GM23338 (cell line): Measurements from ENCODE around the gene COLEC12. TPM values are rescaled to one million over a fixed set of nuclear protein-coding genes. Genes with fewer than 3 reads are reported as not detected.

Source experiments
- ATAC-seq: fragments of 200-7000 bp; cut with Tn5 transposase; 3 replicates; pipeline ENCODE4 v1.9.1; 2020
- DNase-seq: peaks from one replicate; pipeline ENCODE4 v3.0.0-alpha.2; 2015; ENCODE audit warnings: low spot score
- H2AFZ ChIP-seq: fragments of 200-600 bp; sonication (generic); 2 replicates; pipeline ENCODE4 v1.8.0; 2016; ENCODE audit warnings: antibody characterized with exemption, mild to moderate bottlenecking, moderate library complexity
- H3F3A ChIP-seq: fragments of 200-600 bp; sonication (generic); replicated peaks from 2 replicates; pipeline ENCODE4 v1.8.0; 2017; ENCODE audit warnings: antibody characterized with exemption, mixed run types, low read depth
- H3K27ac ChIP-seq: fragments of 200-600 bp; sonication (generic); 2 replicates; pipeline ENCODE4 v1.6.1; 2016; ENCODE audit warnings: low read depth
- H3K27me3 ChIP-seq: fragments of 200-600 bp; sonication (generic); 2 replicates; pipeline ENCODE4 v1.8.0; 2016; ENCODE audit warnings: mild to moderate bottlenecking, mixed run types, moderate library complexity; ENCODE audit not compliant: insufficient read depth
- H3K36me3 ChIP-seq: fragments of 200-600 bp; sonication (generic); 2 replicates; pipeline ENCODE4 v1.8.0; 2016; ENCODE audit warnings: mild to moderate bottlenecking; ENCODE audit not compliant: insufficient read depth
- H3K4me1 ChIP-seq: fragments of 200-600 bp; sonication (generic); 2 replicates; pipeline ENCODE4 v1.8.0; 2016; ENCODE audit warnings: mild to moderate bottlenecking, moderate library complexity; ENCODE audit not compliant: insufficient read depth
- H3K4me2 ChIP-seq: fragments of 200-600 bp; sonication (generic); 2 replicates; pipeline ENCODE4 v1.7.1; 2017; ENCODE audit warnings: mixed run types
- H3K4me3 ChIP-seq: fragments of 200-600 bp; sonication (generic); 2 replicates; pipeline ENCODE4 v1.6.1; 2016; ENCODE audit warnings: mixed run types
- H3K79me2 ChIP-seq: fragments of 200-600 bp; sonication (generic); replicated peaks from 2 replicates; pipeline ENCODE4 v1.8.0; 2017; ENCODE audit warnings: mild to moderate bottlenecking; ENCODE audit not compliant: insufficient read depth
- H3K9me2 ChIP-seq: fragments of 200-600 bp; sonication (generic); 2 replicates; pipeline ENCODE4 v1.8.0; 2017; ENCODE audit not compliant: insufficient read depth
- H4K20me1 ChIP-seq: fragments of 200-600 bp; sonication (generic); replicated peaks from 2 replicates; pipeline ENCODE4 v1.8.0; 2017; ENCODE audit warnings: mild to moderate bottlenecking; ENCODE audit not compliant: insufficient read depth
- H3K27ac Mint-ChIP-seq: 2 replicates; pipeline ENCODE4 v1.8.0; 2020; ENCODE audit warnings: inconsistent platforms, mild to moderate bottlenecking, moderate library complexity, mixed read lengths
- H3K27me3 Mint-ChIP-seq: 3 replicates; pipeline ENCODE4 v1.8.0; 2022; ENCODE audit warnings: low read depth, mild to moderate bottlenecking, moderate library complexity, mixed read lengths, inconsistent platforms; ENCODE audit not compliant: insufficient read depth, poor library complexity
- H3K36me3 Mint-ChIP-seq: 3 replicates; pipeline ENCODE4 v1.8.0; 2021; ENCODE audit warnings: low read depth, mild to moderate bottlenecking, inconsistent platforms, moderate library complexity, mixed read lengths
- H3K4me1 Mint-ChIP-seq: 3 replicates; pipeline ENCODE4 v1.8.0; 2020; ENCODE audit warnings: mild to moderate bottlenecking, inconsistent platforms, mixed read lengths
- H3K4me3 Mint-ChIP-seq: 3 replicates; pipeline ENCODE4 v1.8.0; 2021; ENCODE audit warnings: moderate library complexity, mild to moderate bottlenecking, inconsistent platforms, mixed read lengths
- H3K9me3 Mint-ChIP-seq: 3 replicates; pipeline ENCODE4 v1.8.0; 2020; ENCODE audit warnings: moderate library complexity, mild to moderate bottlenecking, inconsistent platforms, mixed read lengths
- CREB1 ChIP-seq: fragments of 250-450 bp; sonication (Bioruptor Pico); IDR thresholded peaks from 2 replicates; pipeline ENCODE4 v1.5.0; 2020; ENCODE audit warnings: low read depth, mild to moderate bottlenecking, moderate library complexity
- CTCF ChIP-seq, 2 experiments: fragments of 200-600 bp in 1 of 2; sonication (generic) in 1 of 2; conservative IDR thresholded peaks; 2 replicates each; pipeline versions ENCODE4 v1.5.1 to v1.6.1; 2016 to 2017; ENCODE audit warnings: antibody characterized with exemption in 2 of 2, low read depth in 2 of 2, mild to moderate bottlenecking in 2 of 2, moderate library complexity in 1 of 2
- EZH2 ChIP-seq: fragments of 200-600 bp; sonication (generic); IDR thresholded peaks from one replicate; pipeline ENCODE4 v1.8.0; 2017; ENCODE audit warnings: antibody characterized with exemption, mild to moderate bottlenecking, low read depth; ENCODE audit not compliant: unreplicated experiment
- EZH2phosphoT487 ChIP-seq: fragments of 200-600 bp; sonication (generic); IDR thresholded peaks from one replicate; pipeline ENCODE4 v1.8.1; 2018; ENCODE audit warnings: antibody characterized with exemption; ENCODE audit not compliant: unreplicated experiment
- JUNB ChIP-seq: IDR thresholded peaks from one replicate; pipeline ENCODE4 v1.6.1; 2016; ENCODE audit warnings: antibody characterized with exemption; ENCODE audit not compliant: unreplicated experiment
- REST ChIP-seq: IDR thresholded peaks from one replicate; pipeline ENCODE4 v1.6.1; 2018; ENCODE audit warnings: antibody characterized with exemption; ENCODE audit not compliant: unreplicated experiment
- ZNF462 ChIP-seq: fragments of 250-450 bp; sonication (Bioruptor Pico); IDR thresholded peaks from 2 replicates; pipeline ENCODE4 v1.5.0; 2020; ENCODE audit warnings: mild to moderate bottlenecking, moderate library complexity
- polyA plus RNA-seq: library from polyadenylated mRNA; unstranded; fragments of >200 nt; fragmentation: Nextera tagmentation; extraction: Ambion mirVana; gene quantifications from 2 replicates; pipeline ENCODE4 v1.2.1, GENCODE V29; 2016
- total RNA-seq: library from RNA; depleted of rRNA; stranded (reverse); fragments of >200 nt; shearing (Covaris generic); gene quantifications from 2 replicates; pipeline ENCODE4 v1.2.3, GENCODE V29; 2014

The COLEC12 gene
- total and polyA plus RNA-seq, 2 experiments from 2014 or later, result 1.1 to 3.2 TPM

GRCh38 chr18:362311-363290, 137.9 kb downstream of the COLEC12 start (continued):
- TF ChIP-seq ZNF462 (CRISPR knock-in tag) (no peak), EZH2 (no peak), EZH2phosphoT487 (no peak)

- Mint-ChIP-seq H3K4me3 (no peak overlapping the region), H3K4me1 (peaks cover 30% of the 10 kb centered on the region), H3K27ac (no peak overlapping the region), H3K9me3 (no peaks in the 10 kb centered on the region), H3K27me3 (peaks cover 5% of the 10 kb centered on the region), H3K36me3 (no peaks in the 10 kb centered on the region)
- Histone ChIP-seq H3K36me3 (no peaks in the 10 kb centered on the region), H3K27me3 (no peaks in the 10 kb centered on the region), H3K4me3 (no peak overlapping the region), H3K9me2 (peaks cover 7% of the 10 kb centered on the region; the same call in 1 of the 2 replicates), H3F3A (no peaks in the 10 kb centered on the region), H3K4me1 (peaks cover 17% of the 10 kb centered on the region), H3K79me2 (no peaks in the 10 kb centered on the region), H3K27ac (no peak overlapping the region), H2AFZ (peak overlapping the region; percentile 91), H3K4me2 (no peak overlapping the region; the same call in 1 of the 2 replicates), H4K20me1 (no peaks in the 10 kb centered on the region)
- ATAC-seq, result peak; percentile 43
- no peak for TF ChIP-seq JUNB
- no peak for TF ChIP-seq CTCF (conservative IDR thresholded peaks at IDR 0.05; ENCODE audit: low read depth in 2 of 2)
- no peak for TF ChIP-seq EZH2phosphoT487
- no peak for TF ChIP-seq REST
- no peak for TF ChIP-seq CREB1
- peak; percentile 28 for DNase-seq
Measured at GRCh38 chr18:361941-362310, 138.6 kb downstream of the COLEC12 start.
